GM12873 (cell line): ENCODE results near the gene SLC39A5.

Experiments
- TF ChIP-seq, protein P1 (sequence below): IDR thresholded peaks from 2 replicates; pipeline ENCODE4 v1.5.1; 2012; ENCODE audit warnings: low read depth, mild to moderate bottlenecking, moderate library complexity, low read length, control low read depth; ENCODE audit not compliant: insufficient read depth; ENCODE audit errors: missing control alignments

SLC39A5 gene

DNA sequence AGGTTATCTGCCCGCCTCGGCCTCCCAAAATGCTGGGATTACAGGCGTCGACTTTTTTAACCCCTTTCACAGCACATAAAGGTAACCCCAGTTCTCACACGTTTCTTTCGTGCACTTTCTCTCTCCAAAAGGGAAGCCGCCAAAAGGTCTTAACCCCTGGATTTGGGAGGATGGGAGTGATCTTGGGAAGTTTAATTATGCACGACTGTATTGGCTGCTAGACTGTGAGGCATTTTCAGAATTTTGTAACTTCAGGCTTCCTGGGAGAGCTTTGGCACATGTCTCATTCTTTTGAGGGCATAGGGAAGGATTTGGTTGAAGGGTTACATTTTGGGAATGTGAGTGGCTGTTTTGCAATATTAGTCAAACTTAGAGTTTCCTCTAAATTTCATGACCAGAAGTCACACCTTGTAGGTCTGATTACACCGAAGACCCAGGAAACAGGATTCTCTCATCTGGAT lies 39.1 kb upstream of the SLC39A5 start:
- TF ChIP-seq, protein P1, sequence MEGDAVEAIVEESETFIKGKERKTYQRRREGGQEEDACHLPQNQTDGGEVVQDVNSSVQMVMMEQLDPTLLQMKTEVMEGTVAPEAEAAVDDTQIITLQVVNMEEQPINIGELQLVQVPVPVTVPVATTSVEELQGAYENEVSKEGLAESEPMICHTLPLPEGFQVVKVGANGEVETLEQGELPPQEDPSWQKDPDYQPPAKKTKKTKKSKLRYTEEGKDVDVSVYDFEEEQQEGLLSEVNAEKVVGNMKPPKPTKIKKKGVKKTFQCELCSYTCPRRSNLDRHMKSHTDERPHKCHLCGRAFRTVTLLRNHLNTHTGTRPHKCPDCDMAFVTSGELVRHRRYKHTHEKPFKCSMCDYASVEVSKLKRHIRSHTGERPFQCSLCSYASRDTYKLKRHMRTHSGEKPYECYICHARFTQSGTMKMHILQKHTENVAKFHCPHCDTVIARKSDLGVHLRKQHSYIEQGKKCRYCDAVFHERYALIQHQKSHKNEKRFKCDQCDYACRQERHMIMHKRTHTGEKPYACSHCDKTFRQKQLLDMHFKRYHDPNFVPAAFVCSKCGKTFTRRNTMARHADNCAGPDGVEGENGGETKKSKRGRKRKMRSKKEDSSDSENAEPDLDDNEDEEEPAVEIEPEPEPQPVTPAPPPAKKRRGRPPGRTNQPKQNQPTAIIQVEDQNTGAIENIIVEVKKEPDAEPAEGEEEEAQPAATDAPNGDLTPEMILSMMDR = no peak

DNA sequence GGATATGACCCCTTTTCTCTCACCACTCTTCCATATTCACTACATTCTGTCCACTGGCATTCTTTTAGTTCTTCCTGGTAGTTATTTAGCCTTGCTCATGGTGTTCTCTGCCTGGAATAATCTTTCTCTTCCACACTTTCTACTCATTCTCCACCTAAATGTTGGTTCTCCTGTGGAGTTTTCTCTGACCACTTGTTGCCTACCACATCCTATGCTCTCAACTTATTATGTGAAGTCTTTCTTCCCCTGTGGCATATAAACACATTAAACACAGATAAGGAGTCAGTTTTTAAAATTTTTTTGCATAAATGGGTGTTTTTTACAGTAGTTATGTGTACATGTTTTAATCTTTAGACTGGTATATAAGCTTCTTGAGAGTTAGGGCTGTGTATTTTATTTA lies 37.3 kb upstream of the SLC39A5 start:
- TF ChIP-seq, protein P1 = no peak

DNA sequence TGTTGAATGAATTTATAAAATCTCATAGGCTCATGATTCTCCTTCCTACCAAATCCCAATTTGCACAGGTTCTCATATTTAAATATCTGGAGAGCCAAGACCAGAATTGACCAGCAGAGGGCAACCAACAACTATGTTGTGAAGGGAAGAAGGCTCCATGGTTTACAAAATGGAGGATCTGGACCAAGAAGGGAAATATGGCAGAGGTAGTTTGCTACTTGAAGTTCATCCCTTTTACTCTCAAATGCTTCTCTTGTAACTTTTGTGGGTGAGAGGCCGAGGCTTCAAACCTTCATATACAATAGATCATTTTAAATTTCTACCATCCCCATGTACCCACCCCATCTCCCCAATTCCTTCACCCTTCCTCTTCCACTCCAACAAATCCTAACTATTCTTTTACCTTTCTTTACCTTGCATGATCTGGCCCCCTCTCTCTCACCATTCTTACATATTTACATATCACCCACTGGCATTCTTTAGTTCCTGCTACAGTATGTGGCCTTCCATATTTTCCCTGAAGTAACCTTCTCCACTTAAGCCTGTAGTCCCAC lies 36.7 kb upstream of the SLC39A5 start:
- TF ChIP-seq, protein P1 = peak; percentile 70

DNA sequence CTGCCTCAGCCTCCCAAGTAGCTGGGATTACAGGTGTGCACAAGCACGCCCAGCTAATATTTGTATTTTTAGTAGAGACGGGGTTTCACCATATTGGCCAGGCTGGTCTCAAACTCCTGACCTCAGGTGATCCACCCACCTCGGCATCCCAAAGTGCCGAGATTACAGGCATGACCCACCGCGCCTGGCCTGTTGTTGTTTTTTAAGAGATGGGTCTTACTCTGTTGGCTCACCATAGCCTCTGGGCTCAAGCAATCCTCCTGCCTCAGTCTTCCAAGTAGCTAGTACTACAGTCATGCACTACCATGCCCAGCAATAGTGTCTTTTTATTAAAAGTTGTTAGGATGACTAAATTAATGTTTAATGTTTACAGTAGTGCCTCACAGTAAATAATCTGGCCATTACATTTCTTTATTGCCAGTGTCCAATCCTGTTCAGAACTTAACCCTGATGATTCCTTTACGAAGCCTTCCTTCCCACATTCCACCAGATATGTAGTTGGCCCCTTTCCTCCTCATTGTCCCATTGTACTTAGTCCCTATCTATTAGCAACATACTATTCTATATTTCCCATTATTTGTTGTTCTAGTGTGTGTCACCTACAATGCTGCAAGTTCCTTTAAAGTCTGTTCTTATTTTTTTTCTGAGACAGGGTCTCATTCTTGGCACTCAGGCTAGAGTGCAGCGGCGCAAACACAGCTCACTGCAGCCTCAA lies 31.8 kb upstream of the SLC39A5 start:
- TF ChIP-seq, protein P1 = no peak

DNA sequence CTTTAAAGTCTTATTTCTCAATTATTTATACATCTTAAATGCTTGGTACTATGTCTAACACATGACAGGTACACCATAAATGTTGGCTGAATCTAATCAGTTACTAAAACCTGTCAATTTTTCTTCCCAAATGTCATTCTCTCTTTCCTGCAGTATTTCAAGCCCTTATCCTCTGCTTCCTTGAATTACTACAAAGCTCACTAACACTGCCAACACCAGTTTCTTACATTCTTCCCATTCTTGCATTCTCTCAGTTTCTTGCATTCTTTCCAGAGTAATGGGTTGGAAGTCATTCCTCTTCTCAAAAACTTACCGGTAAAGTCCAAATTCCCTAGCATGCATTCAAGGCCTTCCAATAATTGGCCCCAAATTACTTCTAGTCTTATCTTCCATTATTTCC lies 31.0 kb upstream of the SLC39A5 start:
- TF ChIP-seq, protein P1 = no peak

DNA sequence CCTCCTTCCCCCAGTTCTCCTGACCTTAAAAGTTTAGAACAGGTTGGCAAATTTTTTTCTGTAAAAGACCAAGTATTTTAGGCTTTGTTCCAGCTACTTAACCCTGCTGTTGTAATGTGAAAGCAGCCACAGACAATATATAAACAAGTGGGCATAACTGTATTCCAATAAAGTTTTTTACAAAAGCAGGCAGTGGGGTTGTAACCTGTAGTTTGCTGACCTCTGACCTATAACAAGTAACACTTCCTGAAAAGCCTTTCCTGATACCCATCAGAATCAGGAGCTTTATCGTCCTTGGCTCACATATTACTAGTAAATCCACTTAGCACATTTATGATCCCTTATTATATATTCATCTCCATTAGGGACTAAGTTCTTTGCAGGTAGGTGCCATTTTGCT lies 27.5 kb upstream of the SLC39A5 start:
- TF ChIP-seq, protein P1 = no peak

DNA sequence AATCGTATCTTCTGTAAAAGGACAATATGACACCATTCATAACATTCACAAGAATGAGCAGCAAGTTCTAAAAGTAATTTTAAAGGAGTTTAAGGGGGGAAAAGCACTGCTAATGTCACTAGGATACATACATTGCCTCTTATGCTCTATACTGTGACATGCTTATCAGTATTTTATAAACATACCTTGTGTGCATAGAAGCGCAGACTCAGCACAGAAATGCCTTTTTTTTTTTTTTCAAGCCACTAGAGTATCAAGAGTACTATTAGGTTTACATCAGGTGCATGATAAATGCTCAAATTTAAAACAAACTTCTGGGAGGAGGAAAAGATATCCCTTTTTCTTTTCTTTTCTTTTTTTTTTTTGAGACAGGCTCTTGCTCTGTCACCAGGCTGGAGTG lies 27.0 kb upstream of the SLC39A5 start:
- TF ChIP-seq, protein P1 = no peak
